HG03045 (cell line): ENCODE measurements around the gene SMG5.
"Not testable (repeated sequence)": the region's sequence is repeated elsewhere in the genome, so short reads cannot be mapped to it uniquely, and the experiment has no call there.

Source experiments
- ATAC-seq: cut with Tn5 transposase; IDR thresholded peaks from one replicate; pipeline ENCODE4 v1.9.1; 2021; ENCODE audit warnings: mild to moderate bottlenecking, moderate library complexity; ENCODE audit not compliant: unreplicated experiment

Gene SMG5

DNA sequence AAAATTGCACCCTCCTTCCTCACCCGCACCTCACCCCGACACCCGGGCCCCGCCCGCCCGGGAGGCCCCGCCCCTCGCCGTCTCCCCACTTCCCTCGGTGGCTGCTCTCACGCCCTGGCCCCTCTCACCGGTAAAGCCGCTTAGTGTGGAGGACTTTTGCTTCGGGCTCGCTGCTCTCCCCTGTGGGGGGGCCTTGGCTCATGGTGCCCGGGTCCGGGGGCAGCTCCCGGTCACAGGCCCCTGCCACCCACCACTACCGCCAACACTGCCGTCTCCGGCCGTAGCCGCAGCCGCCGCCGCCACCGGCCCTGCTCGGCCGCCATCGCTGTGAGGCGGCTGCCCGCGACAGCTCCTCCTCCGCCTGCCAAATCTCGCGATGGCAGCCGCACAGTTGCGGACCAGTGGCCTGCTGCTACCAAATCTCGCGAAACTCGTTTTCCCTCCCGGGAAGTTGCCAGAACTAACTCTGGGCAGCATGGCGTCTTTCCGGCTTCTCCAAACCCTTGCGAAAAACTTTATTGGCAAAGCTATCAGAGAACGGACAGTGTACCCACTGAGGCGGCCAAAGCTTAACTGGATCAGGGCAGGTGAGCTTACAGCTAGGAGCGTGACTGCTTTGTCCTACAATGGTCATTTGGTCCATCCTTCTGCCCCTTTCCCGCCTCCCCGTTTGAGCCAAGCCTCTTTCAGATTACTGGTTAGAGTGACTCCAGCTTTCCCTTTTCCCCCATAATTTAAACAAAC is at the start of gene SMG5:
Gene SMG5, minus strand, starts transcription at position 347 of the 744 bp plus-strand sequence. Its CDS starts 145 bp downstream, at position 202.
- ATAC-seq = peak; percentile 82

DNA sequence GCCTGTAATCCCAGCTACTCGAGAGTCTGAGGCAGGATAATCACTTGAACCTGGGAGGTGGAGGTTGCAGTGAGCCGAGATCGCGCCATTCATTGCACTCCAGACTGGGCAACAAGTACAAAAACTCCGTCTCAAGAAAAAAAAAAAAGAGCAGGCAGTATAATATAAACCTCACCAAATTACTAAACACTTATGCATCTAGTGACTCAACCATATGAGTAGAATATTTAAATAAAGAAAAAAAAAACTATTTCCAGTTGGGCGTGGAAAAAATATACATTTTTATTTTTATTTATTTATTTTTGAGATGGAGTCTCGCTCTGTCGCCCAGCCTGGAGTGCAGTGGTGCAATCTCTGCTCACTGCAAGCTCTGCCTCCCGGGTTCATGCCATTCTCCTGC is 40.6 kb upstream of the SMG5 start:
- not testable (repeated sequence) for ATAC-seq

DNA sequence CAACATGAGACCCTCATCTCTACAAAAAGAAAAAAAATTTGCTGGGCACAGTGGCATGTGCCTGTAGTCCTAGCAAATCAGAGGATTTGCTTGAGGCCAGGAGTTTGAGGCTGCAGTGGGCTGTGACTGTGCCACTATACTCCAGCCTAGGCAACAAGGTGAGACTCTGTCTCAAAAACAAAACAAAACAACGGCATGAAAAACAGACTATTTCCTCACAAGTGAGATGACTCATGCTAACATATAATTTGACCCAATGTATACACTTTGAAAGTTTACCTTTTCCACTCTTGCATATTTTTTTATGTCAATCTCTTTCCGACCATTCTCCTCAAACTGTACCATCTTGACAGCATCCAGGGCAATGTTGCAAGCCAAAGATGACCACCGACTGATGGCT is 37.9 kb upstream of the SMG5 start:
- ATAC-seq = no peak

- ATAC-seq = no peak
Observed at GRCh38 chr1:156319664-156320063, 37.0 kb upstream of the SMG5 start.

GRCh38 chr1:156316909-156317308 is 34.3 kb upstream of the SMG5 start:
- no peak for ATAC-seq

DNA sequence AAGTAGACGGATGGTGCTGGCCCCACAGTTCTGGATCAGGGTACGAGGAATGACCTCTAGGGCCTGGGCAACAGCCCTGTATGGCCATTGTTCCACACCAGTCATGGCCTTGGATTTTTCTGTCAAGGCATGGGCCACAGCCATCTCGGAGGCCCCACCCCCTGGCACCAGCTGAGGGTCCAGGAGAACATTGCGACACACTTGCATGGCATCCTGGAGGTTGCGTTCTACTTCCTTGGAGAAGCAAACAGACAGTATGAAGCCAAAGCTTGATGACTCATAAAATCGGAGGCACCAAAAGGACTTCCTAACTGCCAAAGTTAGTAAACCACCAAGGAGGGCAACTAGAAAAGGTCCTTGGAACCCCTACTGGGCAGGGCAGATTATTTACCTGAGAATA is 28.3 kb upstream of the SMG5 start:
- no peak for ATAC-seq

- ATAC-seq = no peak
Observed at GRCh38 chr1:156308078-156308477, 25.5 kb upstream of the SMG5 start.

GRCh38 chr1:156305215-156305614 is 22.6 kb upstream of the SMG5 start:
- ATAC-seq = no peak

- no peak for ATAC-seq
Observed at GRCh38 chr1:156303241-156303640, 20.6 kb upstream of the SMG5 start.

GRCh38 chr1:156298852-156299357 is 16.3 kb upstream of the SMG5 start, which contains the start of gene VHLL:
Gene VHLL, minus strand, starts transcription at chr1:156299307. Its CDS starts 118 bp downstream, at chr1:156299189.
- ATAC-seq = no peak

DNA sequence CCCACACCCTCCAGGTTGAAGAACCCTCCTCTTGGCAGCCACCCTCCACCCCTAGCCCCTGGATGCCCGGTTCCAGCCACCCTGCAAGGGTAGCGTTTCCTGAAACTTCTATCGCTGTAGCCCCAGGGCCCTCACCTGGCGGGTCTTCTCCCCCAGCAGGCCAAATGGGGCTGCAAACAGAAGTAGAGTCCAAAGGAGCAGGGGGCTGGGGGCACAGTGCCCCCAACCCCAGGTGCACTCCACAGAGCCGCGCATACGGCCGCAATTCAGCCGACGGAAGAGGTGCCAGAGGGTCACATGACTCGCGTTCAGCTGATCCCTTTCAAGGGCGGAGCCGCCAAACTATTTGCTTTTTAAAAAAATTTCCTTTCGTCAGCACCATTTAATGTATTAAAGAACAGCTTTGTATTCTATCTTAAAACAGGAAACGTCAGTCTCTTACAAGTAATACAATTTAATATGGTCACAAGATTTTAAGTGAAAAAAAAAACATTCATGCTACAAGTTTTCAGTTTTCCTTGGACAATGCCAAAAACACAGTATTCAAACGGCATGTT is 12.8 kb upstream of the SMG5 start, which contains the start of gene GLMP:
Gene GLMP, minus strand, starts transcription at position 289 of the 557 bp plus-strand sequence. Its CDS starts 34 bp downstream, at position 255.
- no peak for ATAC-seq

- ATAC-seq = no peak
Observed at GRCh38 chr1:156293895-156294294, 11.3 kb upstream of the SMG5 start.

GRCh38 chr1:156293098-156293434 is 10.4 kb upstream of the SMG5 start:
- ATAC-seq = no peak

GRCh38 chr1:156291226-156292061 is 8.8 kb upstream of the SMG5 start:
- no peak for ATAC-seq

DNA sequence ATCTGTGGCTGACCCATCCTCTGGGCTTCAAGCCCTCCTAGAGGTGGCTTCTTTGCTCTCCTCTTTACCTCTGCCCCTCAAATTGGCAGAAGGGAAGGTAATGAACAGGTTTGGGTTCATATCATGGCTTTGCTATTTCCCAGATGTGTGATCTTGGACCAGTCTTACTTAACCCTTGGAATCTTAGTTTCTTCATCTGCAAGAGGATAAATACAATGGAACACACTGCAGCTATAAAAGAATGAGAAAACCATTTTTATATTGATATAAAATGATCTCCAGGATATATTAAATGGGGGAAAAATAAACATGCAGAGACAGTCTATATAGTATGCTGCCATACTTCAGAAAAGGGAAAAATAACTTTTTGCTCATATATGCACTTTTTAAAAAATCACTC is 7.2 kb upstream of the SMG5 start:
- no peak for ATAC-seq

DNA sequence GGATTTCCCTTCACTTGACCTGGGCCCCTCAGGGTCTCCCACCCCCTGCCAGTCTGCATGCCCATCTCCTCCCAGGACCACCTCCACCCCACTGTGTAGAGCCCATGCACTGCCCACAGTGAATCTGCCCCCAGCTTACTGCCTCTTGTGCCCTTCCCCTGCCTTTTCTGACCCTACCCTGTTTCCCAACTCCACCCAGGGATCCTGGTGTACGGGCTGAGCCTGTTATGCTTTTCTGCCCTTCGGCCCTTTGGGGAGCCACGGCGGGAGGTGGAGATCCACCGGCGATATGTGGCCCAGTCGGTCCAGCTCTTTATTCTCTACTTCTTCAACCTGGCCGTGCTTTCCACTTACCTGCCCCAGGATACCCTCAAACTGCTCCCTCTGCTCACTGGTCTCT is 3.4 kb upstream of the SMG5 start:
- no peak for ATAC-seq

DNA sequence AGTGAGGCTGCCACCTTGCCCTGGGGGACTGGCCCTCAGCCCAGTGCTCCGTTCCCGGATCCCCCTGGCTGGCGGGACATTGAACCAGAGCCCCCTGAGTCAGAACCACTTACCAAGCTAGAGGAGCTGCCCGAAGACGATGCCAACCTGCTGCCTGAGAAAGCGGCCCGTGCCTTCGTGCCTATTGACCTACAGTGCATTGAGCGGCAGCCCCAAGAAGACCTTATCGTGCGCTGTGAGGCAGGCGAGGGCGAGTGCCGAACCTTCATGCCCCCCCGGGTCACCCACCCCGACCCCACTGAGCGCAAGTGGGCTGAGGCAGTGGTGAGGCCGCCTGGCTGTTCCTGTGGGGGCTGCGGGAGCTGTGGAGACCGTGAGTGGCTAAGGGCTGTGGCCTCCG is 2.8 kb upstream of the SMG5 start:
- no peak for ATAC-seq

DNA sequence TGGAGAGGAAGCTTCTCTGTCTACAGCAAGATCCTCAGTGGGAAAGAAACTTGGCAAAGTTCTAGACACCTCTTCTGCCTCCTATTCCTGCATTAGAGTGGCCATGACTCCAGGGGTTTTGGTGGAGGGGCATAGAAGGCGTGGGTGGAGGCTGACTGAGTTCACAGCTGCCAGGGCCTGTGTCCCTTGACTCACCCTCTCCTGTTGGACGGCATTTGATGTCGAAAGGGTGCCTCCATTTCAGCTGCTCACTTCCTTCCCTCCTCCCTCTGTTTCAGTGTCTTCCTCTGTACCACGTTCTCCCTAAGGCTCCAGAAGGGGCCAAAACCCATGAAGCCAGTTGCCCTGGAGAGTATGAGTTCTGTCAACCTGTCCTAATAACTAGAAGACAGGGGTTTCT is 2.1 kb upstream of the SMG5 start:
- ATAC-seq = no peak

GRCh38 chr1:156284112-156284511 is 1.5 kb upstream of the SMG5 start, which contains the start of gene TMEM79:
Gene TMEM79, plus strand, starts transcription at chr1:156284325. Its CDS starts 902 bp downstream, at chr1:156285227.
- ATAC-seq = no peak

- ATAC-seq = no peak
Observed at GRCh38 chr1:156283521-156283920, 896 bp upstream of the SMG5 start.

DNA sequence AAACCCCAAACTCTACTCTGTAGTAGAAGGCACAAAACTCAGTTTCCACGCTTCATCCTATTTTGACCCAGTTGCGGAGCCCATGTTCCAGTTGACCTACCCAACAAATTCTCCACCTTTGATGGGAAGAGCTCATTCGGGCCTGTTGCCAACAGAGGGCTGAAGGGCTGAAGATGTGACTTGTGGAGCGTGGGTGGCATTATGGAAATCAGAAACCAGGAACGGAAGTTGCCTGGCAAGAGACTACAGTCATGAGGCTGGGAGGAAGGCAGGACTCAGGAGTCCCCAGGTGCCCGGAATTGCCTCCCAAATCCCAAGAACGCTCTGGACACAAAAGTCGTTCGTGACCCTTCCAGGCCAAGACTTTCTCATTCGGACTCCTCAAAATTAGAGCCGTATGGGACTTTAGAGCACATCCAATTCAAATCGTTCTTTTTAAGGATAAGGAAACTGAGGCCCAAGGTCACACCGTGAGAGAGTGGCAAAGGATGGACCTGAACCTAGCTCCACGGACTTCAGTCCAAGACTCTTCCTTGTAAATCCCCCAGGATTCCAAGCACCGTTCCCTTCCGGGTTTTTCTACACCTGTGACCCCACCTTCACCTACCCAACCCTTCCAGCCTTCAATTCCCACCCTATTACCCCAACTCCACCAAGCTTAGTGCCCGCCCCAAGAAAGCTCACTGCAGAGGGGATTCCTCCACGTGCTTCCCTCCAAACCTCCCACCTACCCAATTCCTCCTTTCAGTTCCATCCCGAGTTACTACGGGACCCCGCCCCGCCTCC is 739 bp downstream of the SMG5 start:
- no peak for ATAC-seq
